Femur (tissue), 1 donor: ENCODE measurements around the gene HAT1.

ENCODE experiments used
- DNase-seq: peaks from one replicate; pipeline ENCODE4 v3.0.0-alpha.2; 2017

HAT1 gene

GRCh38 chr2:171921970-171922229 is 361 bp upstream of the HAT1 start:
- no peak for DNase-seq

- peak; percentile 49 for DNase-seq
These were observed 945 bp downstream of the HAT1 start for GRCh38 chr2:171923206-171923605.

DNA sequence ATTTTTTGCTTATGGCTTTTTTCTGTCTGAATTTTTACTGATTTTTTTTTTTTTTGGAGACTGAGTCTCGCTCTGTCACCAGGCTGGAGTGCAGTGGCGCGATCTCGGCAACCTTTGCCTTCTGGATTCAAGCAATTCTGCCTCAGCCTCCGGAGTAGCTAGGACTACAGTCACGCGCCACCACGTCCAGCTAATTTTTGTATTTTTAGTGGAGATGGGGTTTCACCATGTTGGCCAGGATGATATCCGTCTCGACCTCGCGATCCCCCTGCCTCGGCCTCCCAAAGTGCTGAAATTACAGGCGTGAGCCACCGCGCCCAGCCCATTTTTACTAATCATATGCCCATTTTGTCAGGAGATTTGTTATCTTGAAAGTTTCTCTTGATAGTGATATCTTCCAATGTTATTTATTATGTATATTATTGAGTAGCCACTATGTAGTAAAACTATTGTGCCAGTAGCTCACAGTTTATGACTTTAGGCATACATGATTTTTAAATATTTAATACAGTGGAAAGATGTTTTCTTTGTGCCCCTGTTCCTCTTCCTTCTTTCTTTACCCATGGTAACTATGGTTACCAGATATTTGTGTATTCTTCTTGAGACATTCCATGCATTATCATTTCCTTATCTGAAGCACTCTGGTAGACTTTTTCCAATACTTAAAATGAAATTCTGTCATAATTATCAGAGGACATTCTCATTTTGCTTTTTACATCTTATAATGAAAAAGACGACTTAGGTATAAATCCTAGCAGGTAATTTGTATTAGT is 2.1 kb downstream of the HAT1 start:
- DNase-seq: no peak

GRCh38 chr2:171930385-171930784 is 8.1 kb downstream of the HAT1 start:
- DNase-seq: no peak

DNA sequence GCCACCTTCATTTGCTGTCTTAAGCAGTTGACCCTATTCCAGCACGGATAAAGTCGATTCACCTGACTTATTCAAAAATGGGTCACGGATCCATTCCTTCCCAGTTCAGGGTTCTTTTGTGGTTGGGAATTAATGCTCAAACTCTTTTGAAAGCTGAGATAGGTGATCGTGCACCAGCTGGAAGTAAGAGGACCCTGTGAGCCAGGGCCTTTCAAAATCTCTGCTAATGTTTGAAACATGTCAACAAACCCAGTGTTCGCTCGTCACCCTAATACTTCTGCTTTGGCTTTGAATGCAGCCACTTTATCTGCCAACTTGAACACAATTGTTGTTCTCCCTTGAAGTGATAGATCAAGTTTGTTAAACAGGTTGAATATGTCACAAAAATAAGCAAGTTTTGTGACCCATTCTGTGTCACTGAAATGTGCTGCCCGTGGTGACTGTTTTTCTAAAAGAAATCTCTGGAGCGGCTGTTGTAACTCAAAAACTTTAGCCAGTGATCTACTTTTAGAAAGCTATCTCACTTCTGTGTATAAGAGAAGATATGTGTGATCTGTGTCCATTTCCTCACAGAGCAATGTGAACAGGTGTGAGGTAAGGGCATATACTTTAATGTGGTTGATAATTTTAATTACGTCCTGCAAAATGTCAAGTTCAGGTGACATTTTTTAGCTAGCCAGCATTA is 16.9 kb downstream of the HAT1 start:
- no peak for DNase-seq

DNA sequence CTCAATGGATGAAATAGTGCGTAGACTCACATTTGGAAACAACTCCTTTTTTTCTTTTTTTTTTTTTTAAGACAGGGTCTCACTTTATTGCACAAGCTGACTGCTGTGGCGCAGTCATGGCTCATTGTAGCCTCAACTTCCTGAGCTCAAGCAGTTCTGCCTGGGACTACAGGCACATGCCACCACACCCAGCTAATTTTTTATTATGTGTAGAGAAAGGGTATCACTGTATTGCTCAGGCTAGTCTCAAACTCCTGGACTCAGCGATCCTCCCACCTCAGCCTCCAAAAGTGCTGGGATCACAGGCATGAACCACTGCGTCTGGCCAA is 17.4 kb downstream of the HAT1 start:
- no peak for DNase-seq

DNA sequence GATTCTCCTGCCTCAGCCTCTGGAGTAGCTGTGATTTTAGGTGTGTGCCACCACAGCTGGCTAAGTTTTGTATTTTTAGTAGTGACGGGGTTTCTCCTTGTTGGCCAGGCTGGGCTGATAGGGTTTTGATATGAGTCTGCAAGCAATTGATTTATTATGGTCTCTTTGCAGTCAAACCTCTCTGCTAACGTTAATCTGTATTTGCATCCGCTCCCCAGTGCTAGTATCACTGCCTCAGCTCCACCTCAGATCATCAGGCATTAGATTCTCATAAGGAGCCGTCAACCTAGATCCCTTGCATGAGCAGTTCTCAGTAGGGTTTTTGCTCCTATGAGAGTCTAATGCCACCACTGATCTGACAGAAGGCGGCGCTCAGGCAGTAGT is 19.0 kb downstream of the HAT1 start:
- no peak for DNase-seq

DNA sequence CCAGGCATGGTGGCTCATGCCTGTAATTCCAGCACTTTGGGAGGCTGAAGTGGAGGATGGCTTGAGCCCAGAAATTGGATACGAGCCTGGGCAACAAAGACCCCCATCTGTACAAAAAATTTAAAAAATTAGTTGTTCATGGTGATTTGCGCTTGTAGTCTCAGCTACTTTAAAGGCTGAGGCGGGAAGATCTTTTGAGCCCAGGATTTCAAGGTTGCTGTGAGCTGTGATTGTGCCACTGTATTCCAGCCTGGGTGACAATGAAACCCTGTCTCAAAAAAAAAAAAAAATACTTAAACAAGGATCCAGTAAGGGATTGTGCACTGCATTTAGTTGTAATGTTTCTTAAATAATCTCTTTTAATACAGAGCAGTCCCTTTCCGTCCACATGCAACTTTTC is 21.6 kb downstream of the HAT1 start:
- DNase-seq: no peak

DNA sequence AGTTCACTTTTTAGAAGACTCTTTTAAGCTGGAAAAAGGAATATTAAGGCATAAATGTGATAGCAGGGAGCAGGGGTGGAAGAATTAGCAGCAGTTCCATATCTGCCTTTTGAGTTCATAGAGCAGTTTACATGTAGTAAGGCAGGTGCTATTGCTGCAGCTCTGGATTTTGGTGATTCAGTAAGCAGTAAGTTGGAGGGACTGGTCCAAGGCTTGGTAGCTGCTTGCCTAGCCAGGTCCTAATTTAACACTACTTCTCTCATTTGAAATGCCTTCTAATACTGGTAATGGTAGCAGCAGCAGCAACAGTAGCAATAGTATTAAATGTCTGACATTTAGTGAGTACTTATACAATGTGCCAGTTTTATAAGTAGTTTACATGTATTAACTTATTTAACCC is 30.0 kb downstream of the HAT1 start:
- DNase-seq: no peak

GRCh38 chr2:171952748-171953147 is 30.5 kb downstream of the HAT1 start:
- DNase-seq: no peak

- no peak for DNase-seq
These were observed 34.0 kb downstream of the HAT1 start for GRCh38 chr2:171956135-171956825.

DNA sequence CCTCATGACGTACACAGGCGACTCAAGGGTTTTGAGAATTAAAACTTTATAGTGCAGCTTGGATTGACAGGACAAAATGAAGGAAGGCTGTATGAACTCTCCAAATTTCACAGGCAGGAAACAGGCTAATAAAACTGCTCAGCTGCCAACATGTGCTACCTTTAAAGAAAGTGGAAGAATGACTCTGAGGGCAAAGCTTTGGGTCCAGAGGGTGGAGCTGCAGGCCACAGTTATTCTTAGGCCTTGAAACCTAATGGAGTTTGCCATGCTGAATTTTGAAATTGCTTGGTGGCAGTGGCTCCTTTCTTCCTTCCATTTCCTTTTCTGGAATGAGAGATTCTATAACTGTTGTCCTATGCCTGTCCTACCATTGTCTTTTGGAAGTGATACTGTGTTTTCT is 34.8 kb downstream of the HAT1 start:
- no peak for DNase-seq

DNA sequence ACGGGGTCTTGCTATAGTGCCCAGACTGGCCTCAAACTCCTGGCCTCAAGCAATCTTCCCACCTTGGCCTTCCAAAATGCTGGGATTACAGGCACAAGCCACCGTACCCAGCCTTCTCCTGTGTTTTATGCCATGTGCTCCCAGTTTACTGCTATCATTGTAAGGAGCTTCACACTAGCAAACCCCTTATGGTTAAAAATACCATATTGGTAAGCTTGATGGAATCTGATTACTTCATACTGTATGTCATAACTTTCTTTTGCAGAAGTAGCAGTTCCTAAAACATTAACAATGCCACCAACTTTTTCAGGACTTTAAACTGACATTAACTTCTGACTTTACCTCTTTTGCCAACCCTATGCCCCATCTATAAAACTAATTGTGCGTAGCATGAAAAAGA is 36.2 kb downstream of the HAT1 start:
- no peak for DNase-seq

- DNase-seq: no peak
These were observed 37.7 kb downstream of the HAT1 start for GRCh38 chr2:171959998-171960397.

- DNase-seq: no peak
These were observed 38.3 kb downstream of the HAT1 start for GRCh38 chr2:171960570-171960969.

GRCh38 chr2:171963198-171963597 is 40.9 kb downstream of the HAT1 start:
- DNase-seq: no peak

DNA sequence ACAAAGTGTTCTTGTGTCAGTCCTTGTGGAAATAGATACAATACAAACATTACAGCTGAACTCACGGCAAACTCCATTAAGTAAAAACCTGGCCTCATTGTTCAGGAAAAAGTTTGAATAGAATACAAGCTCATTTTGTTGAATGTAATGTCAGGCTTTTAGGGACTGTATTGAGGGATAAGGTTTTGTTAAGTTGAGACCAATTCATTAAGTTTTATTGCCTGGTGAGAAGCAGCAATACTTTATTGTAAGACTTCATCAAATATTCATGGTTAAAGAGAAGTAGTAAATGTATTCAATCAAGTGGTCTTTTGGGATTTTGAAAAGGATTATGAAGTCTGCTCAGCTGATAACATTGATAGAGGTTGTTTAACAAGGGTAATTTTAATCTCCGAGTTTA is 42.0 kb downstream of the HAT1 start:
- no peak for DNase-seq

GRCh38 chr2:171965238-171965637 is 43.0 kb downstream of the HAT1 start:
- no peak for DNase-seq

GRCh38 chr2:171965661-171966060 is 43.4 kb downstream of the HAT1 start:
- DNase-seq: no peak

GRCh38 chr2:171966235-171966634 is 44.0 kb downstream of the HAT1 start:
- DNase-seq: no peak

DNA sequence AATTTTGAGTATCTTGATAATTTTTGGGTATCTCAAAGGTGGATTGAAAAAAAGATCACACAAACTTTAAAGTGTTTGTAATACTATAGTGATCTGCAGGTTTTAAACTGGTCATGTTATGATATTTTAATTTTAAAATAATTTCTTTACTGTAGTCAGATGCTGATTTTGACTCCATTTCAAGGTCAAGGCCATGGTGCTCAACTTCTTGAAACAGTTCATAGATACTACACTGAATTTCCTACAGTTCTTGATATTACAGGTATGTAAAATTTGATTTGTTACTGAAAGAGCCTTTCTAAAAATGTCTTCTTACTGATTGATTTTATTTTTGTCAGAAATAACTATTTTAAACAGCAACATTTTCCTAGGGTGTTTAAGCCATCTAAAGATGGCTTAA is 44.4 kb downstream of the HAT1 start:
- DNase-seq: no peak

DNA sequence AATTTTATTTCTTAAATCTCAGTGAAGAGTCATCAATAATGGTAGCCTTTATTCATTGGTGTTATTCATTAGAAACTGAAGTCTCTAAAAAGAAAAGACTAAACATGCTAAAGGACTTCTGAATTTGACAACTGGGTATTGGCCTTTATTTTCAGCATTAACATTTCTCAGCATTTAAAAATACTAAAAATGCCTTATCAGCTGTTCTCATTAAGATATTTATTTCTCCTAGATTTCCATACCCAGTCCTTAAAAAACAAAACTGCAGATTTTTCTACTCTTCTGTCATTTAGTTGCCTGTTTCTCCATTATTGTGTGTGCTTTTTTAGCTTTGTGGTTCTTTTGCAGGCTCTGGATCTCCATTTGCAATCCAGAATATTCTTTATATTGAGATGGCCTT is 46.2 kb downstream of the HAT1 start:
- DNase-seq: no peak

GRCh38 chr2:171972329-171972982 is 50.2 kb downstream of the HAT1 start:
- DNase-seq: no peak

DNA sequence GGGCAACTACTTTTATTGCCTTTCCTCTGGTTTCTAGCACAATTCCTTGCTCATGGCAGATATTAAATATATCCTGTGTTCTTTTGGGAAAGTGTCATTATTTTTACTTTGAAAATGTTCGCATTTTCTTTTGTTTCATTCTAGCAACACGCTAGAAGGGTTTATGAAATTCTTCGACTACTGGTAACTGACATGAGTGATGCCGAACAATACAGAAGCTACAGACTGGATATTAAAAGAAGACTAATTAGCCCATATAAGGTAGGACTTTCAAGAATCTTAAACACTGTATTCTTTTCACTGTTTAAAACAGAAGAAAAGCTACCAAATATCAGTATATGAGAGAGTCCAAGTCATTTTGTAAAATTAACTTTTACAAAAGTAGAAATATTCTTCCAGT is 56.8 kb downstream of the HAT1 start:
- DNase-seq: no peak
